PFSK-1 (cell line): ENCODE measurements around the gene CPVL.

Experiments
- POLR2AphosphoS5 ChIP-seq: IDR thresholded peaks from 2 replicates; pipeline ENCODE4 v1.6.1; 2012; ENCODE audit warnings: low read depth, mild to moderate bottlenecking, control low read depth, low read length, moderate library complexity
- SIN3A ChIP-seq: IDR thresholded peaks from 2 replicates; pipeline ENCODE4 v1.6.1; 2012; ENCODE audit warnings: mild to moderate bottlenecking, low read length, moderate library complexity, borderline replicate concordance; ENCODE audit not compliant: insufficient read depth
- TAF1 ChIP-seq: IDR thresholded peaks from 2 replicates; pipeline ENCODE4 v1.6.1; 2012; ENCODE audit warnings: low read length, control low read depth, borderline replicate concordance; ENCODE audit not compliant: insufficient read depth

- TF ChIP-seq TAF1 (no peak), SIN3A (no peak), POLR2AphosphoS5 (no peak)
Measured at GRCh38 chr7:29038463-29038862, 107.9 kb downstream of the CPVL start.
